ENCODE data around the gene GGCX.

The GGCX gene

GRCh38 chr2:85527787-85528186, 33.5 kb downstream of the GGCX start:
- H3K27ac ChIP-seq = no peak overlapping the region
- DNase-seq (ENCODE audit: low read depth, low spot score) = no peak

GRCh38 chr2:85525567-85525966, 35.7 kb downstream of the GGCX start:
- DNase-seq (ENCODE audit: low read depth, low spot score) = no peak
- H3K27ac ChIP-seq = no peak overlapping the region

GRCh38 chr2:85525029-85525428, 36.3 kb downstream of the GGCX start:
- no peak for DNase-seq (ENCODE audit: low read depth, low spot score)
- no peak overlapping the region for H3K27ac ChIP-seq

- no peak for DNase-seq (ENCODE audit: low read depth, low spot score)
- H3K27ac ChIP-seq = no peak overlapping the region
These were observed 36.9 kb downstream of the GGCX start for GRCh38 chr2:85524336-85524908.

- H3K27ac ChIP-seq = no peak overlapping the region
These were observed 37.4 kb downstream of the GGCX start for GRCh38 chr2:85523903-85524335.

GRCh38 chr2:85523062-85523902, 38.0 kb downstream of the GGCX start:
- DNase-seq (ENCODE audit: low read depth, low spot score) = no peak
- no peak overlapping the region for H3K27ac ChIP-seq

More at GRCh38 chr2:85523903-85524335, 37.4 kb downstream of the GGCX start:
- no peak for DNase-seq (ENCODE audit: low read depth, low spot score)

GRCh38 chr2:85522090-85522647, 39.1 kb downstream of the GGCX start:
- H3K27ac ChIP-seq = no peak overlapping the region
- DNase-seq (ENCODE audit: low read depth, low spot score) = no peak

- peak overlapping the region; percentile 9 for H3K27ac ChIP-seq
- DNase-seq (ENCODE audit: low read depth, low spot score) = no peak
These were observed 44.5 kb downstream of the GGCX start for GRCh38 chr2:85516653-85517389.

- H3K27ac ChIP-seq = no peak overlapping the region
- DNase-seq (ENCODE audit: low read depth, low spot score) = no peak
These were observed 47.0 kb downstream of the GGCX start for GRCh38 chr2:85514323-85514722.

GRCh38 chr2:85511008-85511811, 50.1 kb downstream of the GGCX start:
- H3K27ac ChIP-seq = no peak overlapping the region

GRCh38 chr2:85506768-85507181, 54.5 kb downstream of the GGCX start:
- DNase-seq (ENCODE audit: low read depth, low spot score) = no peak
- no peak overlapping the region for H3K27ac ChIP-seq

More at GRCh38 chr2:85511008-85511811, 50.1 kb downstream of the GGCX start:
- no peak for DNase-seq (ENCODE audit: low read depth, low spot score)

GRCh38 chr2:85505551-85506238, 55.6 kb downstream of the GGCX start:
- H3K27ac ChIP-seq = peak overlapping the region; percentile 70
- no peak for DNase-seq (ENCODE audit: low read depth, low spot score)

GRCh38 chr2:85504778-85505261, 56.5 kb downstream of the GGCX start:
- peak; percentile 95 for DNase-seq (ENCODE audit: low read depth, low spot score)
- H3K27ac ChIP-seq = peak overlapping the region; percentile 70

GRCh38 chr2:85503851-85504777, 57.2 kb downstream of the GGCX start:
- no peak for DNase-seq (ENCODE audit: low read depth, low spot score)
- peak overlapping the region; percentile 70 for H3K27ac ChIP-seq

GRCh38 chr2:85503168-85503850, 58.0 kb downstream of the GGCX start:
- peak overlapping the region; percentile 70 for H3K27ac ChIP-seq
- DNase-seq (ENCODE audit: low read depth, low spot score) = no peak

GRCh38 chr2:85502720-85503119, 58.6 kb downstream of the GGCX start:
- peak overlapping the region; percentile 70 for H3K27ac ChIP-seq
- DNase-seq (ENCODE audit: low read depth, low spot score) = no peak

GRCh38 chr2:85501248-85501647, 60.0 kb downstream of the GGCX start:
- H3K27ac ChIP-seq = no peak overlapping the region
- DNase-seq (ENCODE audit: low read depth, low spot score) = no peak

Measured in epithelial cell of prostate (primary cell).